GM19397 (cell line): Measurements from ENCODE around the gene KIAA0825.

ENCODE experiments used
- ATAC-seq: cut with Tn5 transposase; IDR thresholded peaks from one replicate; pipeline ENCODE4 v1.9.1; 2021; ENCODE audit warnings: mild to moderate bottlenecking, moderate library complexity; ENCODE audit not compliant: unreplicated experiment

Gene KIAA0825

GRCh38 chr5:94111209-94112004, 507.0 kb downstream of the KIAA0825 start:
- peak; percentile 100 for ATAC-seq

DNA sequence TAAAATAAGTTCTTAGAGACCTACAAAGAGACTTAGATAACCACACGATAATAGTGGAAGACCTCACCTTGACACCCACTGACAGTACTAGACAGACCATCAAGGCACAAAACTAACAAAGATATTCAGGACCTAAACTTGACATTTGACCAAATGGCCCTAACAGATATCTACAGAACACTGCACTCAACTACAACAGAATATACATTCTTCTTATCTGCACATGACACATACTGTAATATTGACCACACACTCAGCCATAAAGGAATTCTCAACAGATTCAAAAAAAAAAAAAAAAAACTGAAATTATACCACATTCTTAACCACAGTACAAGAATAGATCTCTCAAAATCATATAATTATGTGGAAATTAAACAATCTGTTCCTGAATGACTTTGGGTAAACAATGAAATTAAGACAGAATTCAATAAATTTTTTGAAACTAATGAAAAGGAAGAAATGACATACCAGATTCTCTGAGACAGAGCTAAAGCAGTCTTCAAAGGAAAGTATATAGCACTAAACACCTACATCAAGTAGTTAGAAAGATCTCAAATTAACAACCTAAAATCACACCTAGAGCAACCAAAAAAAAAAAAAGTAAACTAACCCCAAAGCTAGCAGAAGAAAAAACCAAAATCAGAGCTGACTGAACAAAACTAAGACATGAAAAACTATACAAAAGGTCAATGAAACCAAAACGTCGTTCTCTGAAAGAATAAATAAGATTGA, 514.7 kb downstream of the KIAA0825 start:
- no peak for ATAC-seq
